A673 (cell line): ENCODE data around the gene SRPRB.

Experiments
- EZH2 ChIP-seq: fragments of 200-600 bp; sonication (generic); IDR thresholded peaks from 2 replicates; pipeline ENCODE4 v1.6.1; 2017; ENCODE audit warnings: borderline replicate concordance, low read depth, mild to moderate bottlenecking, mixed read lengths, antibody characterized with exemption, low read length; ENCODE audit not compliant: poor library complexity, severe bottlenecking
- TF ChIP-seq, protein P1 (sequence below): fragments of 300-800, 200-600 bp; sonication (generic); conservative IDR thresholded peaks from 2 replicates; pipeline ENCODE4 v1.5.1; 2017; ENCODE audit warnings: low read depth, mild to moderate bottlenecking, antibody characterized with exemption, low read length, moderate library complexity, mixed read lengths

DNA sequence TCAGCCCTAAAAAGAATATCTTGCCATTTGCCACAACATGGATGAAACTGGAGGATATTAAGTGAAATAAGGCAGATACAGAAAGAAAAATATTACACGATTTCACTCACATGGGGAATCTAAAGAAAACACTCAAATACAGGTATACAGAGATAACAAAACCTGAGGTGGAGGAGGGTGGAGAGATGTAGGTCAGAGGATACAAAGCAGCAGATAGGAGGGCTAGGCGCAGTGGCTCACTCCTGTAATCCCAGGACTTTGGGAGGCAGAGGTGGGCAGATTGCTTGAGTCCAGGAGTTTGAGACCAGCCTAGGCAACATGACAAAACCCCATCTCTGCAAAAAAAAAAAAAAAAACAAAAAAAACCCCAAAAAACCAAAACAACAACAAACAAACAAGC, 23.2 kb upstream of the SRPRB start:
- TF ChIP-seq, protein P1, sequence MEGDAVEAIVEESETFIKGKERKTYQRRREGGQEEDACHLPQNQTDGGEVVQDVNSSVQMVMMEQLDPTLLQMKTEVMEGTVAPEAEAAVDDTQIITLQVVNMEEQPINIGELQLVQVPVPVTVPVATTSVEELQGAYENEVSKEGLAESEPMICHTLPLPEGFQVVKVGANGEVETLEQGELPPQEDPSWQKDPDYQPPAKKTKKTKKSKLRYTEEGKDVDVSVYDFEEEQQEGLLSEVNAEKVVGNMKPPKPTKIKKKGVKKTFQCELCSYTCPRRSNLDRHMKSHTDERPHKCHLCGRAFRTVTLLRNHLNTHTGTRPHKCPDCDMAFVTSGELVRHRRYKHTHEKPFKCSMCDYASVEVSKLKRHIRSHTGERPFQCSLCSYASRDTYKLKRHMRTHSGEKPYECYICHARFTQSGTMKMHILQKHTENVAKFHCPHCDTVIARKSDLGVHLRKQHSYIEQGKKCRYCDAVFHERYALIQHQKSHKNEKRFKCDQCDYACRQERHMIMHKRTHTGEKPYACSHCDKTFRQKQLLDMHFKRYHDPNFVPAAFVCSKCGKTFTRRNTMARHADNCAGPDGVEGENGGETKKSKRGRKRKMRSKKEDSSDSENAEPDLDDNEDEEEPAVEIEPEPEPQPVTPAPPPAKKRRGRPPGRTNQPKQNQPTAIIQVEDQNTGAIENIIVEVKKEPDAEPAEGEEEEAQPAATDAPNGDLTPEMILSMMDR = no peak
- no peak for TF ChIP-seq EZH2
